Measurements from ENCODE around the gene ULK2. TPM values are rescaled to one million over a fixed set of nuclear protein-coding genes. Genes with fewer than 3 reads are reported as not detected.
A peak's percentile ranks its signal among the peaks of the same experiment; 100 is the strongest.

Gene ULK2
- total and polyA plus RNA-seq, 2 of the 13 experiments (the other 11 are each of a cell fraction or from before 2014, with no cell fraction given), result 0.01 TPM; not detected in 1

- no TSS peak for BruUV-seq (replicated peaks)
- ATAC-seq (no peak), FAIRE-seq (no peak), DNase-seq (ENCODE audit: low spot score) (no peak)
- H3K4me3 ChIP-seq (replicated peaks in 1 of 3; ENCODE audit: insufficient read depth in 1 of 3, low read depth in 2 of 3, low read length in 3 of 3), result no peak overlapping the region
- no peak for TF ChIP-seq ZNF513 (CRISPR knock-in tag; conservative IDR thresholded peaks at IDR 0.05)
- peak; percentile 85; the same call in 1 of the 2 replicates for TF ChIP-seq ZNF253 (CRISPR knock-in tag; IDR thresholded peaks at IDR 0.05; ENCODE audit: borderline replicate concordance)
- TF ChIP-seq, protein P1, sequence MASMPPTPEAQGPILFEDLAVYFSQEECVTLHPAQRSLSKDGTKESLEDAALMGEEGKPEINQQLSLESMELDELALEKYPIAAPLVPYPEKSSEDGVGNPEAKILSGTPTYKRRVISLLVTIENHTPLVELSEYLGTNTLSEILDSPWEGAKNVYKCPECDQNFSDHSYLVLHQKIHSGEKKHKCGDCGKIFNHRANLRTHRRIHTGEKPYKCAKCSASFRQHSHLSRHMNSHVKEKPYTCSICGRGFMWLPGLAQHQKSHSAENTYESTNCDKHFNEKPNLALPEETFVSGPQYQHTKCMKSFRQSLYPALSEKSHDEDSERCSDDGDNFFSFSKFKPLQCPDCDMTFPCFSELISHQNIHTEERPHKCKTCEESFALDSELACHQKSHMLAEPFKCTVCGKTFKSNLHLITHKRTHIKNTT (CRISPR knock-in tag; IDR thresholded peaks at IDR 0.05), result no peak
- H3K4me2 ChIP-seq (ENCODE audit: low read depth, low read length), result no peak overlapping the region
- no peaks in the 10 kb centered on the region for H3K27me3 ChIP-seq (ENCODE audit: control insufficient read depth in 1 of 2, insufficient read depth in 2 of 2, low read length in 2 of 2)
- H4K20me1 ChIP-seq (ENCODE audit: insufficient read depth, low read length), result no peaks in the 10 kb centered on the region
- 34% methylated on average over 4 of the region's 4 CpGs for WGBS (ENCODE audit: low lambda C conversion rate)
- H3K4me1 ChIP-seq (ENCODE audit: insufficient read depth, low read length), result no peaks in the 10 kb centered on the region
- no peak overlapping the region for H3K9ac ChIP-seq (ENCODE audit: insufficient read depth, low read depth, low read length)
- intact Hi-C loops (cut with micrococcal nuclease; ENCODE audit: unreplicated experiment) (no loop called here), in situ Hi-C loops (cut with HindIII; ENCODE audit: extremely low pct_ligation_motif_present, low pct_unique_long_range_greater_than_20kb) (no loop called here)
- no peak overlapping the region for H2AFZ ChIP-seq (ENCODE audit: low read length)
- CTCF ChIA-PET (ENCODE audit: low intra/inter-chr PET ratio, low total read pairs), result no interaction called here
- no peaks in the 10 kb centered on the region for H3K79me2 ChIP-seq (ENCODE audit: insufficient read depth, low read length)
- H3K9me3 ChIP-seq (ENCODE audit: low read length), result peaks cover 13% of the 10 kb centered on the region
- POLR2A ChIA-PET, result no interaction called here
- no peaks in the 10 kb centered on the region for H3K36me3 ChIP-seq (replicated peaks in 1 of 2; ENCODE audit: control insufficient read depth in 1 of 2, insufficient read depth in 2 of 2, low read length in 2 of 2)
- no peak overlapping the region for H3K27ac ChIP-seq (ENCODE audit: extremely low read length, insufficient read depth, low read length)
These were observed 71.3 kb downstream of the ULK2 start for GRCh38 chr17:19796457-19796856.

DNA sequence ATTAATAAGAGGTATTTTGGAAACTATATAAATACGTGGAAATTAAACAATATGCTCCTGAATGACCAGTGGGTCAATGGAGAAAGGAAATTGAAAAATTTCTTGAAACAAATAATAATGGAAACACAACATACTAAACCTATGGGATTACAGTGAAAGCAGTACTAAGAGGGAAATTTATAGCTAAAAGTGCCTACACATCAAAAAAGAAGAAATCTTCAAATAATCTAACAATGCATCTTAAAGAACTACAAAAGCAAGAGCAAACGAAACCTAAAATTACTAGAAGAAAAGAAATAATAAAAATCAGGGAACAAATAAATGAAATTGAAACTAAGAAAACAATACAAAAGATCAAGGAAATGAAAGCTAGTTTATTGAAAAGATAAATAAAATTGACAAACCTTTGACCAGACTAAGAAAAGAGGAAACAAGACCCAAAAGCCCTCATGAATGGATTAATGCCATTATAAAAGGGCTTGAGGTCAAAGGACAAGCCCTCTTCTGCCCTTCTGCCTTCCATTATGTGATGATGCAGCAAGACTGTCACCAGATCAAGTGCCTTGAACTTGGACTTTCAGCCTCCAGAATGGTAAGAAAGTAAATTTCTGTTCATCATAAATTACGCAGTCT, 75.7 kb downstream of the ULK2 start:
- Histone ChIP-seq H3K27me3 (ENCODE audit: control insufficient read depth in 1 of 2, insufficient read depth in 2 of 2, low read length in 2 of 2) (no peaks in the 10 kb centered on the region), H2AFZ (ENCODE audit: low read length) (no peak overlapping the region), H3K27ac (ENCODE audit: extremely low read length, insufficient read depth, low read length) (no peak overlapping the region), H3K4me2 (ENCODE audit: low read depth, low read length) (no peak overlapping the region), H3K4me1 (ENCODE audit: insufficient read depth, low read length) (no peaks in the 10 kb centered on the region), H3K79me2 (ENCODE audit: insufficient read depth, low read length) (no peaks in the 10 kb centered on the region), H3K36me3 (replicated peaks in 1 of 2; ENCODE audit: control insufficient read depth in 1 of 2, insufficient read depth in 2 of 2, low read length in 2 of 2) (no peaks in the 10 kb centered on the region), H3K9me3 (ENCODE audit: low read length) (peaks cover 13% of the 10 kb centered on the region), H4K20me1 (ENCODE audit: insufficient read depth, low read length) (no peaks in the 10 kb centered on the region), H3K9ac (ENCODE audit: insufficient read depth, low read depth, low read length) (no peak overlapping the region), H3K4me3 (replicated peaks in 1 of 3; ENCODE audit: insufficient read depth in 1 of 3, low read depth in 2 of 3, low read length in 3 of 3) (no peak overlapping the region)
- intact Hi-C loops (cut with micrococcal nuclease; ENCODE audit: unreplicated experiment) (no loop called here), in situ Hi-C loops (cut with HindIII; ENCODE audit: extremely low pct_ligation_motif_present, low pct_unique_long_range_greater_than_20kb) (no loop called here)
- WGBS (ENCODE audit: low lambda C conversion rate), result 4% methylated on average over 3 of the region's 3 CpGs
- ChIA-PET POLR2A (no interaction called here), CTCF (ENCODE audit: low intra/inter-chr PET ratio, low total read pairs) (no interaction called here)
- no TSS peak for BruUV-seq (replicated peaks)
- TF ChIP-seq MAFK (conservative IDR thresholded peaks at IDR 0.05 in 1 of 2, IDR thresholded peaks at IDR 0.05 in 1 of 2; ENCODE audit: low read length in 2 of 2) (peak; percentile 4 to 59; a peak in 2 of 4 replicates), MAFF (IDR thresholded peaks at IDR 0.05; ENCODE audit: low read depth, low read length) (peak; percentile 31; the same call in 1 of the 2 replicates), RARG (CRISPR knock-in tag; IDR thresholded peaks at IDR 0.05; ENCODE audit: low read depth) (no peak)
- ATAC-seq (no peak), DNase-seq (ENCODE audit: low spot score) (no peak), FAIRE-seq (no peak)

Measured in HepG2 (cell line).